GM20000 (cell line): ENCODE measurements around the gene GH2.
"Not testable (repeated sequence)": the region's sequence is repeated elsewhere in the genome, so short reads cannot be mapped to it uniquely, and the experiment has no call there.

Source experiments
- DNase-seq: peaks from one replicate; pipeline ENCODE4 v3.0.0; 2012; ENCODE audit warnings: low spot score
- TF ChIP-seq, protein P1 (sequence below): IDR thresholded peaks from 2 replicates; pipeline ENCODE4 v1.5.1; 2012; ENCODE audit warnings: mild to moderate bottlenecking, control low read depth; ENCODE audit errors: extremely low read depth, missing control alignments

The GH2 gene

DNA sequence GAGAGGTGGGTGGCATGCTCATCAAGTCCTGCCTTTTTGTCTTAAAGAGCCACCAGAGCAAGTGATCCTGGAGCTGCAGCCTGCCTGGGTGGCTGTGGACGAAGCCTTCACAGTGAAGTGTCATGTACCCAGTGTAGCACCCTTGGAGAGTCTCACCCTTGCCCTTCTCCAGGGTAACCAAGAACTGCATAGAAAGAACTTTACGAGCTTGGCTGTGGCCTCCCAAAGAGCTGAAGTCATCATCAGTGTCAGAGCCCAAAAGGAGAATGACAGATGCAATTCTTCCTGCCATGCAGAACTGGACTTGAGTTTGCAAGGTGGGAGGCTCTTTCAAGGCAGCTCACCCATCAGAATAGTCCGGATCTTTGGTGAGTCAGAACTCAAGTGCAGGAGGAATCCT lies 22.5 kb downstream of the GH2 start:
- DNase-seq: no peak
- TF ChIP-seq, protein P1, sequence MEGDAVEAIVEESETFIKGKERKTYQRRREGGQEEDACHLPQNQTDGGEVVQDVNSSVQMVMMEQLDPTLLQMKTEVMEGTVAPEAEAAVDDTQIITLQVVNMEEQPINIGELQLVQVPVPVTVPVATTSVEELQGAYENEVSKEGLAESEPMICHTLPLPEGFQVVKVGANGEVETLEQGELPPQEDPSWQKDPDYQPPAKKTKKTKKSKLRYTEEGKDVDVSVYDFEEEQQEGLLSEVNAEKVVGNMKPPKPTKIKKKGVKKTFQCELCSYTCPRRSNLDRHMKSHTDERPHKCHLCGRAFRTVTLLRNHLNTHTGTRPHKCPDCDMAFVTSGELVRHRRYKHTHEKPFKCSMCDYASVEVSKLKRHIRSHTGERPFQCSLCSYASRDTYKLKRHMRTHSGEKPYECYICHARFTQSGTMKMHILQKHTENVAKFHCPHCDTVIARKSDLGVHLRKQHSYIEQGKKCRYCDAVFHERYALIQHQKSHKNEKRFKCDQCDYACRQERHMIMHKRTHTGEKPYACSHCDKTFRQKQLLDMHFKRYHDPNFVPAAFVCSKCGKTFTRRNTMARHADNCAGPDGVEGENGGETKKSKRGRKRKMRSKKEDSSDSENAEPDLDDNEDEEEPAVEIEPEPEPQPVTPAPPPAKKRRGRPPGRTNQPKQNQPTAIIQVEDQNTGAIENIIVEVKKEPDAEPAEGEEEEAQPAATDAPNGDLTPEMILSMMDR: no peak

DNA sequence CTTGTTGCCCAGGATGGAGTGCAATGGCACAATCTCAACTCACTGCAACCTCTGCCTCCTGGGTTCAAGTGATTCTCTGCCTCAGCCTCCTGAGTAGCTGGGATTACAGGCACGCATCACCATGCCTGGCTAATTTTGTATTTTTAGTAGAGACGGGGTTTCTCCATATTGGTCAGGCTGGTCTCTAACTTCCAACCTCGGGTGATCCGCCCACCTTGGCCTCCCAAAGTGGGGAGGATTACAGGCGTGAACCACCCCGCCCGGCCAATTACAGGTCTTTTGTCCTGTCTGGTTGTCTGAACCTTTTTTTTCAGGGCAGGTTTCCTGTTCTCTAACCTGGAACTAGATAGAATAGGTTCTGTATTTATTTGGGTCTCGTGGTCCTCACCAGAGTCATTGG lies 25.3 kb downstream of the GH2 start:
- not testable (repeated sequence) for DNase-seq

DNA sequence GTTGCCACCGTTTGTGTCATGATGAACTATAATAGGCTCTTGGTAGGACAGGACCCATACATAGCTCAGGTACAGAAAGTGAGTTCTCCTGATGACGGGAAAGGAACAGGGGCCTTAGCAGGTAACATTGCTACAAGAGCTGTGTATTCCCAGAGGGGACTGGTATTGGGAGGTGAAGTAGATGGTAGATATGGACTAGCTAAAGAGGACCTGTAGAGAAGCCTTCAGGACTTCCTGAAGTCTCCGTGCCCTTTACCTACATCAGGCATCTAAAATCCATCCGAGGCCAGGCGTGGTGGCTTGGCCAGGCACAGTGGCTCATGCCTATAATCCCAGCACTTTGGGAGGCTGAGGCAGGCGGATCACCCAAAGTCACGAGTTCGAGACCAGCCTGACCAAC lies 26.6 kb downstream of the GH2 start:
- DNase-seq: no peak
- TF ChIP-seq, protein P1: no peak

DNA sequence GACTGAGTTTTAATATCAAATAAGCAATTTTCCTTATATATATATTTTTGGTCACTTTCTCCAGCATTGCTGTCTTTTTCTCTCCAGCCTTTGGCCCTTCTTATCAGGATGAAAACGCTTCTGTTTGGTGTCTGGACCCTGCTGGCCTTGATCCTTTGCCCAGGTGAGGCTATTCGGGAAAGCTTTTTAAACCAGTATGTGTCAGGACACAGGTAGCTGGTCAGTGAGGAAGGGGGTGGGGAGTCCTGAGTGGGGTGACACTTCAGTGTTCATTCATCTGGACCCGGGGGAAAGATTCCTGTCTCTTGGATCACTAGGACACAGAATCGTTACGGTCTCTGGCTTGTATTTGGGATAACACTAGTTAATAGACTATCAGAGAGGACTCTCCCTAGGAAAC lies 27.0 kb downstream of the GH2 start:
- TF ChIP-seq, protein P1: no peak

DNA sequence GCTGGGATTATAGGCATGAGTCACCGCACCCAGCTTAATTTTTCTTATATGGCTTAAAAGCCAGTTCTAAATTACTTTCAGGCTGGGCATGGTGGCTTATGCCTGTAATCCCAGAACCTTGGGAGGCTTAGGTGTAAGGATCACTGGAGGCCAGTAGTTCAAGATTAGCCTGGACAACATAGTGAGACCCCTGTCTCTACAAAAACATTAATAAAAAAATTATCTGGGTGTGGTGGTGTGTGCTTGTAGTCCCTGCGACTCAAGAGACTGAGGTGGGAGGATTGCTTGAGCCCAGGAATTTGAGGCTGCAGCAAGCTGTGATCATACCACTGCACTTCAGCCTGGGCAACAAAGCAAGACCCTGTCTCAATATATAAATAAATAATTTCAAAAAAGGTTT lies 28.5 kb downstream of the GH2 start:
- DNase-seq: no peak
- TF ChIP-seq, protein P1: no peak

More for the DNA sequence above, 27.0 kb downstream of the GH2 start:
- DNase-seq: no peak

DNA sequence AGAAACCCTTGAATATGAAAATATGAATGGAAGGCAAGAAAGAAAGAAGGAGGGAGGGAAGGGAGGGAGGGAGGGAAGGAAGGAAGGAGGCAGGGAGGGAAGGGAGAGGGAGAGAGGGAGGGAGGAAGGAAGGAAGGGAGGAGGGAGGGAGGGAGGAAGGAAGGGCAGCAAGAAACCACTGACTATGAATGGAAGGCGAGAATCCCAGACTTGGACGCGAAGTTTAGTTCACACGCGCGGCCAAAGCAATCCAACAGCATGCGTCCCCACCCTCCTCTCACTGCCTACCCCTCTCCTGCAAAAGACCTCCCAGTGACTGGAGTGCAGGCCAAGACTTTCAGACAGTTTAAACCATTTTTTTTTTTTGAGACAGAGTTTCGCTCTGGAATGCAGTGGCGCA lies 31.3 kb downstream of the GH2 start:
- no peak for DNase-seq
- TF ChIP-seq, protein P1: no peak

DNA sequence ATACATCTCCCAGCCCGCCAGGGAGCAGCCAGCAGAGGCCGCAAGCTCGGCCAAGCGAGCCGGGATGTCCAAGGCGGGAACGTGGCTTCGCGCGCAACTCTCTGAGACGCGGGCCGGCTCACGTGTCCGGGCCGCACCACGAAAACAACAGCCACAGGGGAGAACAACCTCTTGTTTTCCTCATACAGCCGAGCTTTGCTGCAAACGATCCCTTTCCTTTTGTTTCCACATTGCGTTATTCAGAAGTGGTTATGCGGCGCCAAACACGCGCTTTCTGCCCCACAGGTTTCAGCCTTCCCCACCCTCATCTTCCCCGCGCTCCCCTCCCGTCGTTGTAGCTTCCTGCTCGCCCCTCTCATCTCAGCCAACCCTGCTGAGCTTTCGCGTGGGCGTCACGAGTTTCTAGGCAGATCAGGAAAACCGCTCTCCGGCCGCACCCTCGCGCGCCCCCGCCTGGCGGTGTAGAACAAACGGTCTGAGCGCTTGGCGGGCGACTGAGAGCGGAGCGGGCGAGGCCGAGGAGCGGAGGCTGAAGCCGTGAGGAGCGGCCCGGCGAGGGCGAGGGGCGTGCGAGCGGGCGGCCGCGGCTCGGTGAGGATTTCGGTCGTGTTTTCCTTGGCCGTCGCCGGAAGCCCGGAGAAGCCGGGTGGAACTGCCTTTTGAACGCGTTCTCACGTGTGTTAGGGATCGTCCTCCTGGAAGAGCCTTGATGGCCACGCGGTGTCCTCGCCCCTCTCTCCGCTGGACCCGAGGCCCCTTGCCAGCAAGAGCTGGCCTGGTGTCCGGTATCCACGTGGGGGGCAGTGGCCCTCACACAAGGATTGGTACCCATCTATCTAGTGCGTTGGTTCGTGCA lies 32.7 kb downstream of the GH2 start:
- TF ChIP-seq, protein P1: peak; percentile 83
- peak; percentile 96 for DNase-seq
